ENCODE results near the gene SPHK1. TPM values are rescaled to one million over a fixed set of nuclear protein-coding genes. Genes with fewer than 3 reads are reported as not detected.
A peak's percentile ranks its signal among the peaks of the same experiment; 100 is the strongest.

SPHK1 gene
- total RNA-seq, 3 donors from 2014 or later, result 9.6 to 28.5 (median 23.0) TPM

DNA sequence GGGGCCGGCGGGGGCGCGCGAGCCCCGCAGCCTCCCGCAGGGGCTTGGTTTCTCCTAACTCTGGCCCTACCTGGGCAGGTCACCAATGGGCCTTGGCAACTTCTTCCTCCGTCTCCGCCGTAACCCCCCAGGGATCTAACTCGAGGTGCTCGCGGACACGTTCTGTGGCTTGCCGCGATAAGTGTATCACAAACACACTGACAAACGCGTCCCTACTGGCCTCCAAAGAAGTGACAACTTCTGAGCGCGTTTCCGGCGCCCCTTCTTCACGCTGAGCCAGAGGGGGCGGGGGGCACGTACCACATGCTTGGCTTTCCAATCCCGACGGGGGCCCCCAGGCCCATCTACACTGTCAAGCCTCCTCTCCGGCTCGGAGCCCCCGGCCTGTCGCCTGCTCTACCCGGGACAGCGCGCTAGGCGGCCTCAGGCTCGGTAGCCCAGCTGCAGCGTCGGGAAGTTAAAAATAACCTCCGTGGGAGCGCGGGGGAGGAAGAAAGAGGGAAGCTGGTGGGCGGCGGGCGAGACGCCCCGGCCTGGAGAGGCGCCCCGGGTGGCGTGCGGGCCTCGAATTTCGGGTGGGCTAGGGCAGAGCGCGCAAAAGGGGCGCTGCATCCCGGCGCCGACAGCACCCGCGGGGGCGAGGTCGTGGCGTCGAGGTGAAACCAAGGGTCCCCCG, 725 bp upstream of the SPHK1 start:
- no peaks in the 10 kb centered on the region for H3K36me3 ChIP-seq
- H3K4me3 ChIP-seq, result peak overlapping the region; percentile 51 to 66 (median 62)
- peaks cover 0 to 20% of the 10 kb centered on the region in 2 donors for H3K4me1 ChIP-seq
- H3K27me3 ChIP-seq, result no peaks in the 10 kb centered on the region
- TF ChIP-seq, protein P1, sequence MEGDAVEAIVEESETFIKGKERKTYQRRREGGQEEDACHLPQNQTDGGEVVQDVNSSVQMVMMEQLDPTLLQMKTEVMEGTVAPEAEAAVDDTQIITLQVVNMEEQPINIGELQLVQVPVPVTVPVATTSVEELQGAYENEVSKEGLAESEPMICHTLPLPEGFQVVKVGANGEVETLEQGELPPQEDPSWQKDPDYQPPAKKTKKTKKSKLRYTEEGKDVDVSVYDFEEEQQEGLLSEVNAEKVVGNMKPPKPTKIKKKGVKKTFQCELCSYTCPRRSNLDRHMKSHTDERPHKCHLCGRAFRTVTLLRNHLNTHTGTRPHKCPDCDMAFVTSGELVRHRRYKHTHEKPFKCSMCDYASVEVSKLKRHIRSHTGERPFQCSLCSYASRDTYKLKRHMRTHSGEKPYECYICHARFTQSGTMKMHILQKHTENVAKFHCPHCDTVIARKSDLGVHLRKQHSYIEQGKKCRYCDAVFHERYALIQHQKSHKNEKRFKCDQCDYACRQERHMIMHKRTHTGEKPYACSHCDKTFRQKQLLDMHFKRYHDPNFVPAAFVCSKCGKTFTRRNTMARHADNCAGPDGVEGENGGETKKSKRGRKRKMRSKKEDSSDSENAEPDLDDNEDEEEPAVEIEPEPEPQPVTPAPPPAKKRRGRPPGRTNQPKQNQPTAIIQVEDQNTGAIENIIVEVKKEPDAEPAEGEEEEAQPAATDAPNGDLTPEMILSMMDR (IDR thresholded peaks at IDR 0.05), result peak; percentile 39 to 57 (median 55)
- TF ChIP-seq POLR2A (IDR thresholded peaks at IDR 0.05) (no peak), POLR2AphosphoS5 (IDR thresholded peaks at IDR 0.05) (no peak)
- no peaks in the 10 kb centered on the region for H3K9me3 ChIP-seq
- intact Hi-C loops (cut with DNase I; ENCODE audit: low total_unique reads), result loop anchor here (5.0 kb wide), 1 partner anchor 789 kb away; no protein-coding TSS in a partner anchor
- peak overlapping the region; percentile 88 to 89 for H3K27ac ChIP-seq
- DNase-seq (ENCODE audit: low spot score in 2 of 2), result peak in 1 of 2 donors; percentile 50

DNA sequence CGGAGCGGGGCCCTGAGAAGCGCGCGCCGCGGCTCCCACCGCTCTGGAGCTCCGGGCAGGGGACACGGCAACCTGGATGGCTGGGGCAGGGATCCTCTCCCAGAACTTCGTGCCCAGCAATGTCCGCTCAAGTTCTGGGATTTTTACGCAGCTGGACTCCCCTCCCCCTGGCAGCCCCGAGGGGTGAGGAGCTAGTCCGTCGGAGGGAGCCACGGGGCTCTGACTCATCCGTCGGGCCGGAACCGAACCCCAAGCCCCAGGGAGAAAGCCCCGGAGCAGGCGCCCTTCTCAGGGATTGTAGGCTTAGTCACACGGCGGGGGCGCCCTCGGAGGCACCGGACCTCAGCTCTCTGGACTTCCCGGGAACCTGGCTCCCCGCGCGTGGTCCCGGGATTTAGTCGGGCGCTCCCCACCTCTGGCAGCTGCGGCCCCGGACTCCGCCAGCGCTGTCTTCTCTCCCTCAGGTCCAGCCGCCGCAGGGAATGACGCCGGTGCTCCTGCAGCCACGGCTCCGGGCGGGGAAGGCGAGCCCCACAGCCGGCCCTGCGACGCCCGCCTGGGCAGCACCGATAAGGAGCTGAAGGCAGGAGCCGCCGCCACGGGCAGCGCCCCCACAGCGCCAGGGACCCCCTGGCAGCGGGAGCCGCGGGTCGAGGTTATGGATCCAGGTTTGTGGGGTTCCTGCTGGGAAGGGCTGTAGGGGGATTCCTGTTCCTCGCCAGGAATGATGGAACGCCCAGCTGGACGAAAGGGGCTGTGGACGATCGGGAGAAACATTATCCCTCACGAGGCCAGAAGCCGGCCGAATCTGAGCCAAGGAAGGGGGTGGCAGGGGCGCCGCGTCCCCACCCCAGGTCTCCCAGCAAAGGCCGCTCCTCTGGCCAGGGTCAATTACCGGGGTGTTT, 830 bp downstream of the SPHK1 start:
- Histone ChIP-seq H3K4me1 (peaks cover 0 to 20% of the 10 kb centered on the region in 2 donors), H3K9me3 (no peaks in the 10 kb centered on the region), H3K27ac (peak overlapping the region; percentile 88 to 89), H3K4me3 (peak overlapping the region; percentile 51 to 66 (median 62)), H3K36me3 (no peaks in the 10 kb centered on the region), H3K27me3 (no peaks in the 10 kb centered on the region)
- intact Hi-C loops (cut with DNase I; ENCODE audit: low total_unique reads), result loop anchor here (5.0 kb wide), 1 partner anchor 787 kb away; no protein-coding TSS in a partner anchor
- DNase-seq (ENCODE audit: low spot score in 2 of 2), result no peak
- TF ChIP-seq, protein P1 (IDR thresholded peaks at IDR 0.05), result no peak
- TF ChIP-seq POLR2AphosphoS5 (IDR thresholded peaks at IDR 0.05) (no peak), POLR2A (IDR thresholded peaks at IDR 0.05) (no peak)

DNA sequence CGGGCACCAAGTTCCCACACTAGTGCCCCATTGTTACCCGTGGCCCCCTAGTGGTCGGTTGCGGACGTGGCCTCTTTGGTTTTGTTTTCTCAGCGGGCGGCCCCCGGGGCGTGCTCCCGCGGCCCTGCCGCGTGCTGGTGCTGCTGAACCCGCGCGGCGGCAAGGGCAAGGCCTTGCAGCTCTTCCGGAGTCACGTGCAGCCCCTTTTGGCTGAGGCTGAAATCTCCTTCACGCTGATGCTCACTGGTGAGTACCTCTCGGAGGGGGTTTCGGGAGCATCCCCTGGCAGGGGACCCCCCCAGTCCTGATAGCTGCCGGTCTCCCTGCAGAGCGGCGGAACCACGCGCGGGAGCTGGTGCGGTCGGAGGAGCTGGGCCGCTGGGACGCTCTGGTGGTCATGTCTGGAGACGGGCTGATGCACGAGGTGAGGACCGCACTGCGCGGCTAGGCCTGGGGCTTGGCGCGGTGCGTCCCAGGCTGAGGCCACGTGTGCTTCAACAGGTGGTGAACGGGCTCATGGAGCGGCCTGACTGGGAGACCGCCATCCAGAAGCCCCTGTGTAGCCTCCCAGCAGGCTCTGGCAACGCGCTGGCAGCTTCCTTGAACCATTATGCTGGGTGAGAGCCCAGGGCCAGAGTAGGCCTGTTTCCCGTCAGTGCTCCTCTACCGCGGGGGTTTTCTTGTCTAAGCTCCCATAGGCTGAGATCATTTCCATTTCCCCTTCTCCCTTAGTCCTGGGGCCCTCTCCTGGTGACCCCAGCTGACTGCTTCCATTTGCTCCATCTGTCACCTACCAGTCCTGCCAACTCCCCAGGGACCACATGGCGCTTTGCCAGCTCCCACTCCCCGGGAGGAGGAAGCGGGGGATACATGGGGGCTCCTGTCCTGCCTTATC, 1.7 kb downstream of the SPHK1 start:
- H3K36me3 ChIP-seq, result no peaks in the 10 kb centered on the region
- peak overlapping the region; percentile 51 to 66 (median 62) for H3K4me3 ChIP-seq
- H3K9me3 ChIP-seq, result no peaks in the 10 kb centered on the region
- intact Hi-C loops (cut with DNase I; ENCODE audit: low total_unique reads), result no loop called here
- TF ChIP-seq POLR2AphosphoS5 (IDR thresholded peaks at IDR 0.05), result peak in 1 of 3 donors; percentile 24
- TF ChIP-seq POLR2A (IDR thresholded peaks at IDR 0.05), result no peak
- TF ChIP-seq, protein P1 (IDR thresholded peaks at IDR 0.05), result peak; percentile 71 to 94 (median 86)
- DNase-seq (ENCODE audit: low spot score in 2 of 2), result peak; percentile 60 to 78
- no peaks in the 10 kb centered on the region for H3K27me3 ChIP-seq
- peaks cover 0 to 20% of the 10 kb centered on the region in 2 donors for H3K4me1 ChIP-seq
- H3K27ac ChIP-seq, result peak overlapping the region; percentile 88 to 89

DNA sequence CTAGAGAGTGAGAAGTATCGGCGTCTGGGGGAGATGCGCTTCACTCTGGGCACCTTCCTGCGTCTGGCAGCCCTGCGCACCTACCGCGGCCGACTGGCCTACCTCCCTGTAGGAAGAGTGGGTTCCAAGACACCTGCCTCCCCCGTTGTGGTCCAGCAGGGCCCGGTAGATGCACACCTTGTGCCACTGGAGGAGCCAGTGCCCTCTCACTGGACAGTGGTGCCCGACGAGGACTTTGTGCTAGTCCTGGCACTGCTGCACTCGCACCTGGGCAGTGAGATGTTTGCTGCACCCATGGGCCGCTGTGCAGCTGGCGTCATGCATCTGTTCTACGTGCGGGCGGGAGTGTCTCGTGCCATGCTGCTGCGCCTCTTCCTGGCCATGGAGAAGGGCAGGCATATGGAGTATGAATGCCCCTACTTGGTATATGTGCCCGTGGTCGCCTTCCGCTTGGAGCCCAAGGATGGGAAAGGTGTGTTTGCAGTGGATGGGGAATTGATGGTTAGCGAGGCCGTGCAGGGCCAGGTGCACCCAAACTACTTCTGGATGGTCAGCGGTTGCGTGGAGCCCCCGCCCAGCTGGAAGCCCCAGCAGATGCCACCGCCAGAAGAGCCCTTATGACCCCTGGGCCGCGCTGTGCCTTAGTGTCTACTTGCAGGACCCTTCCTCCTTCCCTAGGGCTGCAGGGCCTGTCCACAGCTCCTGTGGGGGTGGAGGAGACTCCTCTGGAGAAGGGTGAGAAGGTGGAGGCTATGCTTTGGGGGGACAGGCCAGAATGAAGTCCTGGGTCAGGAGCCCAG, 2.8 kb downstream of the SPHK1 start:
- TF ChIP-seq POLR2AphosphoS5 (IDR thresholded peaks at IDR 0.05) (no peak), POLR2A (IDR thresholded peaks at IDR 0.05) (no peak)
- TF ChIP-seq, protein P1 (IDR thresholded peaks at IDR 0.05), result no peak
- no peak for DNase-seq (ENCODE audit: low spot score in 2 of 2)
- Histone ChIP-seq H3K4me1 (peaks cover 0 to 19% of the 10 kb centered on the region in 2 donors), H3K36me3 (no peaks in the 10 kb centered on the region), H3K27me3 (no peaks in the 10 kb centered on the region), H3K4me3 (no peak overlapping the region), H3K27ac (peak overlapping the region in 1 of 2 donors; percentile 89), H3K9me3 (no peaks in the 10 kb centered on the region)
- intact Hi-C loops (cut with DNase I; ENCODE audit: low total_unique reads), result no loop called here

Measured in breast epithelium (tissue), 4 donors.